Measurements from ENCODE around the gene ALG2. TPM values are rescaled to one million over a fixed set of nuclear protein-coding genes. Genes with fewer than 3 reads are reported as not detected.

ALG2 gene
- total and polyA plus RNA-seq, 4 donors, result 20.6 to 43.6 (median 30.3) TPM

DNA sequence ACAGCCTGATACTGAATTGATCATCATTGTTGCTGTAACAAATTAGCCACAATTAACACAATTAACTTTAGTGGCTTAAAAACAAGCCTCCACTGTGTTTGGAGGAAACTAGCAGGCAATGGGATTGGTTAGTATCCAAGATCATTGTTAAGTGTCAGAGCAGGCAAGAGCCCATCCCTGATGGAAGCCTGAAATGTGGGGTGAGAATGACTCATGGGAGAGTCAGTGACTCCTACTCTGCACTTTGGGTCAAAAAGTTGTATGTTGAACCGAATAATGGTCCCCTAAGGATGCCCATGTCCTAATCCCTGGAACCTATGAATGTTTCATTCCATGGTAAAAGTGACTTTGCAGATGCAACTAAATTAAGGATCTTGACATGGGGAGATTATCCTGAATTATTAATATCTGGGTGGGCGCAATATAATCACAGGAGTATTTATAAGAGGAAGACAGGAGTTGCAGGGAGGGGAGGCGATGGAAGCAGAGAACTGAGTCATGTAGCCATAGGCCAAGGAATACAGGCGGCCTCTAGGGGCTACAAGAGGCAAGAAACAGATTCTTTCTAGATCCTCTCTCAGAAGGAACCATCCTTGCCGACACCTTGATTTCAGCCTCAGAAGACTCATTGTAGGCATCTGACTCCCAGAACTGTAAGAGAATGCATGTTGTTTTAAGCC is 28.8 kb downstream of the ALG2 start (continued):
- TF ChIP-seq CTCF (IDR thresholded peaks at IDR 0.05; ENCODE audit: low read depth, low read length, missing input control) (no peak), ATF3 (IDR thresholded peaks at IDR 0.05) (no peak)

GRCh38 chr9:99190597-99191283 is 31.0 kb downstream of the ALG2 start:
- no peaks in the 10 kb centered on the region for H3K9me3 ChIP-seq (ENCODE audit: control insufficient read depth in 4 of 4, low read length in 3 of 4)
- 84% methylated on average over 3 of the region's 3 CpGs for WGBS
- no peaks in the 10 kb centered on the region for H3K4me1 ChIP-seq (ENCODE audit: control insufficient read depth in 4 of 4, insufficient read depth in 4 of 4, low read length in 3 of 4)
- no peak for DNase-seq (ENCODE audit: low spot score)
- H3K27me3 ChIP-seq (ENCODE audit: control insufficient read depth in 4 of 4, insufficient read depth in 4 of 4, low read length in 3 of 4), result no peaks in the 10 kb centered on the region
- TF ChIP-seq YY1 (IDR thresholded peaks at IDR 0.05), result no peak
- TF ChIP-seq ZBTB33 (IDR thresholded peaks at IDR 0.05), result no peak
- no peak for TF ChIP-seq CTCF (IDR thresholded peaks at IDR 0.05; ENCODE audit: low read depth, low read length, missing input control)
- no peak for TF ChIP-seq SP1 (IDR thresholded peaks at IDR 0.05)
- TF ChIP-seq GABPA (IDR thresholded peaks at IDR 0.05 in 1 of 2, conservative IDR thresholded peaks at IDR 0.05 in 1 of 2), result no peak
- TF ChIP-seq FOXA1 (IDR thresholded peaks at IDR 0.05), result no peak
- TF ChIP-seq ATF3 (IDR thresholded peaks at IDR 0.05), result no peak
- no peak for TF ChIP-seq NR2F2 (IDR thresholded peaks at IDR 0.05)
- TF ChIP-seq RXRA (IDR thresholded peaks at IDR 0.05), result no peak
- TF ChIP-seq FOXA2 (IDR thresholded peaks at IDR 0.05), result no peak
- TF ChIP-seq TAF1 (conservative IDR thresholded peaks at IDR 0.05), result no peak
- no peak for TF ChIP-seq HNF4A (conservative IDR thresholded peaks at IDR 0.05)
- TF ChIP-seq MAX (IDR thresholded peaks at IDR 0.05), result no peak
- TF ChIP-seq JUND (IDR thresholded peaks at IDR 0.05), result no peak
- H3K4me3 ChIP-seq (ENCODE audit: low read depth in 1 of 3, low read length in 3 of 3), result no peak overlapping the region
- H3K27ac ChIP-seq (ENCODE audit: low read depth in 1 of 2, low read length in 2 of 2), result no peak overlapping the region
- H3K9ac ChIP-seq (ENCODE audit: low read depth in 1 of 2, low read length in 2 of 2), result no peak overlapping the region
- no peaks in the 10 kb centered on the region for H3K36me3 ChIP-seq (ENCODE audit: control insufficient read depth in 4 of 4, insufficient read depth in 3 of 4, low read depth in 1 of 4, low read length in 3 of 4)

Data from liver (tissue), 9 donors.